HepG2 (cell line): Measurements from ENCODE around the gene EFEMP2. TPM values are rescaled to one million over a fixed set of nuclear protein-coding genes. Genes with fewer than 3 reads are reported as not detected.

Experiments
- ATAC-seq: fragments of 200-7000 bp; cut with Tn5 transposase; 3 replicates; pipeline ENCODE4 v1.9.1; 2020; ENCODE audit warnings: mild to moderate bottlenecking, moderate library complexity
- BruUV-seq: library from RNA; stranded (reverse); fragments of 400-500 nt; replicated peaks from 2 replicates; lab custom pipeline; 2021; lab: Mats Ljungman, UMichigan
- CTCF ChIA-PET: fragments of 300-600 bp; formaldehyde crosslinking; extraction: SDS; loops from one replicate; lab custom pipeline; 2021; ENCODE audit warnings: low total read pairs, inconsistent platforms, low intra/inter-chr PET ratio; lab: Yijun Ruan, JAX
- POLR2A ChIA-PET: fragments of 350-600 bp; sonication (Branson Sonifier 250); formaldehyde crosslinking; loops from one replicate; lab custom pipeline; 2020; ENCODE audit warnings: antibody characterized with exemption, inconsistent platforms; lab: Yijun Ruan, JAX
- DNase-seq: peaks from one replicate; pipeline ENCODE4 v3.0.0-alpha.2; 2015; ENCODE audit warnings: low spot score
- FAIRE-seq: peaks from 3 replicates; lab custom pipeline; 2011; peaks lifted over from hg19 to GRCh38; lab: Jason Lieb, UNC
- H2AFZ ChIP-seq: one replicate; pipeline ENCODE4 v1.6.1; 2011; ENCODE audit warnings: low read length, inconsistent platforms
- H3K27ac ChIP-seq: fragments of 300-600 bp; 3 replicates; pipeline ENCODE4 v1.8.0; 2011; ENCODE audit warnings: mixed run types, mild to moderate bottlenecking, mixed read lengths, low read length, inconsistent platforms; ENCODE audit not compliant: insufficient read depth; ENCODE audit errors: extremely low read length
- H3K27me3 ChIP-seq, 2 experiments: fragments of 200-600 bp in 1 of 2; 2 replicates in 1 of 2; 3 replicates in 1 of 2; pipeline versions ENCODE4 v1.6.0 to v1.8.0; 2011; ENCODE audit warnings: low read length in 2 of 2, mild to moderate bottlenecking in 2 of 2, moderate library complexity in 2 of 2, inconsistent platforms in 1 of 2; ENCODE audit not compliant: insufficient read depth in 2 of 2, control insufficient read depth in 1 of 2
- H3K36me3 ChIP-seq, 2 experiments: fragments of 200-600 bp in 1 of 2; replicated peaks in 1 of 2; 2 replicates in 1 of 2; 3 replicates in 1 of 2; pipeline versions ENCODE4 v1.5.1 to v1.8.0; 2011; ENCODE audit warnings: low read length in 2 of 2, inconsistent platforms in 1 of 2; ENCODE audit not compliant: insufficient read depth in 2 of 2, control insufficient read depth in 1 of 2
- H3K4me1 ChIP-seq: 2 replicates; pipeline ENCODE4 v1.5.1; 2012; ENCODE audit warnings: low read length, inconsistent platforms; ENCODE audit not compliant: insufficient read depth
- H3K4me2 ChIP-seq: 2 replicates; pipeline ENCODE4 v1.6.0; 2011; ENCODE audit warnings: low read depth, low read length, inconsistent platforms
- H3K4me3 ChIP-seq, 3 experiments: fragments of 200-600 bp in 1 of 3; sonication (generic), shearing (Covaris generic) in 1 of 3; replicated peaks in 1 of 3; 2 replicates each; pipeline ENCODE4 v1.5.1; 2011 to 2016; ENCODE audit warnings: low read length in 3 of 3, inconsistent platforms in 2 of 3, low read depth in 2 of 3, mild to moderate bottlenecking in 2 of 3, control low read depth in 1 of 3, mixed read lengths in 1 of 3; ENCODE audit not compliant: insufficient read depth in 1 of 3
- H3K79me2 ChIP-seq: one replicate; pipeline ENCODE4 v1.6.1; 2011; ENCODE audit warnings: low read length, inconsistent platforms; ENCODE audit not compliant: insufficient read depth
- H3K9ac ChIP-seq: 2 replicates; pipeline ENCODE4 v1.6.0; 2011; ENCODE audit warnings: mild to moderate bottlenecking, low read depth, low read length, inconsistent platforms; ENCODE audit not compliant: insufficient read depth
- H3K9me3 ChIP-seq: 2 replicates; pipeline ENCODE4 v1.5.1; 2012; ENCODE audit warnings: mild to moderate bottlenecking, low read length
- H4K20me1 ChIP-seq: 2 replicates; pipeline ENCODE4 v1.6.0; 2011; ENCODE audit warnings: inconsistent platforms, mild to moderate bottlenecking, low read length, moderate library complexity; ENCODE audit not compliant: insufficient read depth
- KDM2A ChIP-seq: sonication (generic); formaldehyde crosslinking; IDR thresholded peaks from 2 replicates; pipeline ENCODE4 v1.4.0; 2020; ENCODE audit warnings: low read depth, missing genetic modification reagents, borderline replicate concordance
- MAFG ChIP-seq: sonication (generic); formaldehyde crosslinking; IDR thresholded peaks from 2 replicates; pipeline ENCODE4 v1.5.1; 2020; ENCODE audit warnings: mild to moderate bottlenecking, missing genetic modification reagents
- MLXIP ChIP-seq: sonication (generic); formaldehyde crosslinking; IDR thresholded peaks from 2 replicates; pipeline ENCODE4 v1.9.0; 2021; ENCODE audit warnings: missing genetic modification reagents, borderline replicate concordance
- RBAK ChIP-seq: sonication (generic); formaldehyde crosslinking; IDR thresholded peaks from 2 replicates; pipeline ENCODE4 v1.5.1; 2020; ENCODE audit warnings: mild to moderate bottlenecking, missing genetic modification reagents
- RERE ChIP-seq: IDR thresholded peaks from 2 replicates; pipeline ENCODE4 v1.6.1; 2016; ENCODE audit warnings: low read depth, missing genetic modification reagents, missing compliant biosample characterization
- YEATS2 ChIP-seq: sonication (generic); formaldehyde crosslinking; IDR thresholded peaks from 2 replicates; pipeline ENCODE4 v1.4.0; 2020; ENCODE audit warnings: missing genetic modification reagents, borderline replicate concordance
- ZBTB25 ChIP-seq: IDR thresholded peaks from 2 replicates; pipeline ENCODE4 v1.6.1; 2018; ENCODE audit warnings: missing genetic modification reagents
- ZNF609 ChIP-seq: sonication (generic); formaldehyde crosslinking; IDR thresholded peaks from 2 replicates; pipeline ENCODE4 v1.4.0; 2020; ENCODE audit warnings: mild to moderate bottlenecking, missing genetic modification reagents, borderline replicate concordance
- ZNF747 ChIP-seq: sonication (generic); formaldehyde crosslinking; IDR thresholded peaks from 2 replicates; pipeline ENCODE4 v1.8.1; 2023; ENCODE audit warnings: missing genetic modification reagents, mild to moderate bottlenecking, borderline replicate concordance
- ZNF749 ChIP-seq: sonication (generic); formaldehyde crosslinking; IDR thresholded peaks from 2 replicates; pipeline ENCODE4 v1.8.0; 2022; ENCODE audit warnings: mild to moderate bottlenecking, missing genetic modification reagents, moderate library complexity, borderline replicate concordance
- WGBS: methylation state at CpG from one replicate; pipeline ENCODE4 v1.1.6; 2017; ENCODE audit warnings: low lambda C conversion rate; 5-methylcytosine and 5-hydroxymethylcytosine counted together
- in situ Hi-C: cut with HindIII; loops from 2 replicates; pipeline ENCODE4 v1.10.0; 2017; ENCODE audit warnings: low pct_unique_long_range_greater_than_20kb; ENCODE audit not compliant: extremely low pct_ligation_motif_present
- intact Hi-C: fragments of 100-400 bp; cut with micrococcal nuclease; formaldehyde crosslinking; loops from one replicate; pipeline ENCODE4 v1.10.0; 2022; ENCODE audit not compliant: unreplicated experiment
- polyA plus RNA-seq, 8 experiments: library from polyadenylated mRNA; depleted of rRNA in 3 of 8; stranded (reverse) in 7 of 8; unstranded in 1 of 8; fragments of >200 nt; fragmentation: Illumina TruSeq in 4 of 8; extraction: Trizol in 4 of 8; gene quantifications; 2 replicates each; pipeline versions ENCODE4 v1.2.1 to v1.2.3, GENCODE V29; 2011 to 2016; ENCODE audit warnings: low read depth in 4 of 8, missing spikeins in 1 of 8, mixed read lengths in 1 of 8; ENCODE audit not compliant: insufficient read depth in 1 of 8
- total RNA-seq, 5 experiments: library from RNA; depleted of rRNA; stranded (reverse); fragments of >200 nt; fragmentation: Illumina TruSeq; extraction: Trizol; gene quantifications; 2 replicates each; pipeline ENCODE4 v1.2.3, GENCODE V29; 2016; ENCODE audit warnings: low read depth in 1 of 5

Gene EFEMP2
- total and polyA plus RNA-seq, 2 of the 13 experiments (the other 11 are each of a cell fraction or from before 2014, with no cell fraction given), result 7.4 to 29.7 TPM

- intact Hi-C loops, result no loop called here
- FAIRE-seq (no peak), DNase-seq (no peak), ATAC-seq (no peak)
- H3K4me2 ChIP-seq, result no peak overlapping the region
- no peaks in the 10 kb centered on the region for H3K27me3 ChIP-seq
- CTCF ChIA-PET, result no interaction called here
- H2AFZ ChIP-seq, result no peak overlapping the region
- H3K27ac ChIP-seq, result no peak overlapping the region
- POLR2A ChIA-PET, result no interaction called here
- no peaks in the 10 kb centered on the region for H3K9me3 ChIP-seq
- no peaks in the 10 kb centered on the region; a peak in 1 of 5 replicates for H3K36me3 ChIP-seq
- H3K9ac ChIP-seq, result no peak overlapping the region
- no peaks in the 10 kb centered on the region for H4K20me1 ChIP-seq
- peaks cover 11% of the 10 kb centered on the region for H3K79me2 ChIP-seq
- no peak overlapping the region for H3K4me3 ChIP-seq
- 100% methylated on average over 5 of the region's 10 CpGs for WGBS
- H3K4me1 ChIP-seq, result peaks cover 25% of the 10 kb centered on the region
- in situ Hi-C loops, result no loop called here
- no TSS peak for BruUV-seq
- TF ChIP-seq MLXIP (CRISPR knock-in tag), result no peak
- TF ChIP-seq ZBTB25 (CRISPR knock-in tag), result no peak
- TF ChIP-seq ZNF747 (CRISPR knock-in tag), result no peak
- TF ChIP-seq YEATS2, result no peak
- TF ChIP-seq ZNF609 (CRISPR knock-in tag), result no peak
- no peak for TF ChIP-seq ZNF749
- TF ChIP-seq MAFG, result no peak
- TF ChIP-seq RERE (CRISPR knock-in tag), result no peak
- no peak for TF ChIP-seq KDM2A
- no peak for TF ChIP-seq RBAK (CRISPR knock-in tag)
Observed at GRCh38 chr11:65921876-65922275, 49.3 kb upstream of the EFEMP2 start.
